ENCODE data around the gene APBA2.

DNA sequence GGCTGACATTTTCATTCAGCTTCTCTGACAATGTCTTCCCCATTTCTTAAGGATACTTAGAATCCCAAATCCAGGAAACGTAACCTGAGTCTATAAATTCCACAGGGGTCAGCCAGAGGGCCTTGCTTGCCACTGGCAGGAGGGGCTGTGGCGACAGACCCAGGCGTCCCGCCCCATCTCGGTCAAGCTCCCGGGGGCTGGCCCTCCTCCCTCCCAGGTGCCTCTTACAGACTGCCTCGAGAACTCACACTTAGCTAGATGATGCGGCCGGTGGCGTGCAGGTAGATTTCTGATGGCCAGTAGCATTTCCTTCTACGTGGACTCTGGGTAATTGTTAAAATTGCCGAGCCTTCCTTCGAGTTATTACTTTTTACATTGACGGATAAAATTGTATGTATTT lies 211.4 kb downstream of the APBA2 start:
- TF ChIP-seq POLR2A (IDR thresholded peaks at IDR 0.05; ENCODE audit: low read length) (no peak), GATA1 (IDR thresholded peaks at IDR 0.05; ENCODE audit: low read depth, low read length) (no peak)
